Central memory CD8-positive, alpha-beta T cell (primary cell): Measurements from ENCODE around the gene BRD2.
A peak's percentile ranks its signal among the peaks of the same experiment; 100 is the strongest.

ENCODE experiments used
- ATAC-seq: fragments of 150-1000 bp; cut with Tn5 transposase; replicated peaks from 2 replicates; pipeline ENCODE4 v1.10.0; 2022; ENCODE audit warnings: mild to moderate bottlenecking, moderate FRiP score, moderate number of reproducible peaks; ENCODE audit not compliant: poor library complexity, severe bottlenecking; ENCODE audit errors: extremely low read depth
- DNase-seq, 2 donors: peaks; one replicate each; pipeline ENCODE4 v3.0.0; 2021; ENCODE audit warnings: low spot score in 2 of 2
- H3K27ac Mint-ChIP-seq: one replicate; pipeline ENCODE4 v1.8.0; 2022; ENCODE audit warnings: low read depth, mild to moderate bottlenecking, moderate library complexity, mixed read lengths
- H3K27me3 Mint-ChIP-seq: one replicate; pipeline ENCODE4 v1.8.0; 2022; ENCODE audit warnings: mixed read lengths
- H3K36me3 Mint-ChIP-seq: one replicate; pipeline ENCODE4 v1.8.0; 2022; ENCODE audit warnings: mild to moderate bottlenecking, moderate library complexity, mixed read lengths; ENCODE audit not compliant: insufficient read depth
- H3K4me1 Mint-ChIP-seq: one replicate; pipeline ENCODE4 v1.8.0; 2022; ENCODE audit warnings: mixed read lengths
- H3K4me3 Mint-ChIP-seq: one replicate; pipeline ENCODE4 v1.8.0; 2022; ENCODE audit warnings: mild to moderate bottlenecking, moderate library complexity, mixed read lengths
- H3K9me3 Mint-ChIP-seq: one replicate; pipeline ENCODE4 v1.8.0; 2022; ENCODE audit warnings: mixed read lengths

Gene BRD2

GRCh38 chr6:32970413-32971241, 2.2 kb downstream of the BRD2 start:
- H3K27me3 Mint-ChIP-seq, result no peaks in the 10 kb centered on the region
- peak overlapping the region; percentile 97 for H3K4me3 Mint-ChIP-seq
- peak in 1 of 2 donors; percentile 40 for DNase-seq
- peaks cover 66% of the 10 kb centered on the region for H3K36me3 Mint-ChIP-seq
- H3K27ac Mint-ChIP-seq, result peak overlapping the region; percentile 99
- no peaks in the 10 kb centered on the region for H3K9me3 Mint-ChIP-seq
- H3K4me1 Mint-ChIP-seq, result peaks cover 74% of the 10 kb centered on the region
- ATAC-seq, result no peak

- no peaks in the 10 kb centered on the region for H3K9me3 Mint-ChIP-seq
- H3K36me3 Mint-ChIP-seq, result peaks cover 72% of the 10 kb centered on the region
- peak overlapping the region; percentile 99 for H3K27ac Mint-ChIP-seq
- no peaks in the 10 kb centered on the region for H3K27me3 Mint-ChIP-seq
- ATAC-seq (no peak), DNase-seq (no peak)
- H3K4me3 Mint-ChIP-seq, result peak overlapping the region; percentile 97
- H3K4me1 Mint-ChIP-seq, result peaks cover 75% of the 10 kb centered on the region
These were observed 2.8 kb downstream of the BRD2 start for GRCh38 chr6:32971242-32971580.

DNA sequence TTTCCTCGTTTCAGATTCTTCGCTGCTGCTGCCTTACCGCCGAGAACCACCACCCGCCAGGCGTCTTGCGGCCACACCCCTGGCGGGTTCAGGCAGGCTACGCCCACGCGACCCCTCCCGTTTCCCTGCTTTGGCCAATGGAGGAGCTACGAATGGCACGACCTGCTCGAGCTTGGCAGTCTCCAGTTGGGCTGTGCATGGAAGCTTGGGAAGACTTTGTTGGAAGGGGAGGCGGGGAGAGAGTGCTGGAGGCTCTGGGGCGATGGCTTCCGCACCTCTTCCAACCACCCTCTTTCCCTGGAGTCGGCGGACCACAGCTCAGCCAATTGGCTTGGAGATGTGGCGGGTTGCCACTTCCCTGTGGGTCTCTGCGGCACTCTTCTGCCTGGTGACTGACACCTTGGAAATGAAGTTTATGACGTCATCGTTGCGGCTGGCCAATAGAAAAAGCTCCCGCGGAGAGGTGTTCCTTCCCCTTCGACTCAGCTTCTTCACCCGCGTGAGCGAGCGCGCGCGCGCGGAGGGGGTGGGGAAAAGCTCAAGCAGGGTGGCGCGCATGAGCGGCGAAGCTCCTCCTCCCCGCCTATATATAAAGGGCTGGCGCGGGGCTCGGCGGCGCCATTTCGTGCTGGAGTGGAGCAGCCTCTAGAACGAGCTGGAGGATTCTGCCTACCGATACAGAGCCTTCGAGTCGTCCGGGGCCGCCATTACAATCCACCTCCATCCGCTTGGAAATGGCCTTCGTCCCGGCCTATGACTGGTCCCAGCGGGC, 3.4 kb downstream of the BRD2 start:
- peak; percentile 99 to 100 for DNase-seq
- H3K27me3 Mint-ChIP-seq, result no peaks in the 10 kb centered on the region
- no peaks in the 10 kb centered on the region for H3K9me3 Mint-ChIP-seq
- H3K36me3 Mint-ChIP-seq, result peaks cover 77% of the 10 kb centered on the region
- peak overlapping the region; percentile 97 for H3K4me3 Mint-ChIP-seq
- peaks cover 75% of the 10 kb centered on the region for H3K4me1 Mint-ChIP-seq
- ATAC-seq, result peak; percentile 63
- peak overlapping the region; percentile 99 for H3K27ac Mint-ChIP-seq

DNA sequence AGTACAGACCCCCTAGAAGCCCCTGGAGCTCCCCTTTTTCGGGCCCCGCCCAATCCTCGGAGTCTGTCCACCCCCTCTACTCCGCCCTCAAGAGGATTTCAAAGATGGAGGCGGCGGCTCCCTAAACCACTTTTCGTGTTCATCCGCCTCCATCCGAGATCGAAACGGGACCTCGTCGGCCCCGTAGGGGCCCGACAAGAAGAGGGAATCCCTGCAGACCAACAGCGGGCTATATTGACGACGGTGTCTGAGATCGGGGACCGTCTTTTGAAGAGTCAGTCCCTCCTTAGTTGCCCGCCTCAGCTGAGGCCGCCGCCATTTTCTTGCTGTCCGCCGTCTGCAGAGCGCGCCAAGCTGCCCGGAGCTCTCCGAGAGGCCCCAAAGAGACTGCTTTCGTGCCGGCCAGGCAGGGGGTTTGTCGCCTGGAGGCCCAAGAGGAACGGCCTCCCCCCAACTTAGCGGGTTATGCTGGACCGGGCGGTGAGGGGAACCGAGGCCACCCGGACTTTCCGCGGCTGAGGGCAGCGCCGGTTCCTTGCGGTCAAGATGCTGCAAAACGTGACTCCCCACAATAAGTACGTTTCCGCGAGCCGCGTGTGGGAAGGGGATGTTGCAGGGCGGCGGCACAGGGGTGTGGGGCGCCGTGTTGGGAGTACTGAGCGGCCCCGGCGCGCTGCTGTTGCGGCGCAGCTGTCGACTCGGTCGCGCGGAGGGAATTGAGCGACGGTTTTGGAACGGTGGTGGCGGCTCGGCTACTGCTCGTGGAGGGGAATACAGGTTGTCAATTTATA, 4.2 kb downstream of the BRD2 start:
- Mint-ChIP-seq H3K4me3 (peak overlapping the region; percentile 97), H3K4me1 (peaks cover 75% of the 10 kb centered on the region), H3K27ac (peak overlapping the region; percentile 99), H3K27me3 (no peaks in the 10 kb centered on the region), H3K36me3 (peaks cover 85% of the 10 kb centered on the region), H3K9me3 (no peaks in the 10 kb centered on the region)
- DNase-seq (peak in 1 of 2 donors; percentile 46), ATAC-seq (peak; percentile 22)

GRCh38 chr6:32973144-32974015, 5.0 kb downstream of the BRD2 start:
- no peak for DNase-seq
- ATAC-seq, result no peak
- peaks cover 77% of the 10 kb centered on the region for H3K4me1 Mint-ChIP-seq

DNA sequence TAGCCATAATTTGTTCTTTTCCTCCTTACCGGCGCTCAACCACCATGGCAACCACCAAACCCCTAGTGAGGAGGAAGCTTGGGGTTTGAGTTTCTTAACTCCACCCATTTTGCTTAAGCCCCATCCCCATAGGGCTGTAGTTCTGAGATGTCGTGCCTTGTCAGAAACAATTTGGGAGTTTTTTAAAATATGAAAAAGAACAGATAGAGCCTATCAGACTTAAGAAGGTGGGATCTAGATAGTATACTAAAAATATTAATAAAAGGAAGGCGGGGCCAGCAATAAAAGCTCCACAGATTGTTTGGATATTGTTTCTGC, 5.6 kb downstream of the BRD2 start:
- H3K4me3 Mint-ChIP-seq, result peak overlapping the region; percentile 97
- no peaks in the 10 kb centered on the region for H3K9me3 Mint-ChIP-seq
- H3K36me3 Mint-ChIP-seq, result peaks cover 93% of the 10 kb centered on the region
- ATAC-seq (no peak), DNase-seq (no peak)
- H3K27ac Mint-ChIP-seq, result peak overlapping the region; percentile 99
- H3K4me1 Mint-ChIP-seq, result peaks cover 81% of the 10 kb centered on the region
- no peaks in the 10 kb centered on the region for H3K27me3 Mint-ChIP-seq

More at GRCh38 chr6:32973144-32974015, 5.0 kb downstream of the BRD2 start:
- Mint-ChIP-seq H3K27me3 (no peaks in the 10 kb centered on the region), H3K4me3 (peak overlapping the region; percentile 97), H3K9me3 (no peaks in the 10 kb centered on the region), H3K36me3 (peaks cover 90% of the 10 kb centered on the region), H3K27ac (peak overlapping the region; percentile 99)

DNA sequence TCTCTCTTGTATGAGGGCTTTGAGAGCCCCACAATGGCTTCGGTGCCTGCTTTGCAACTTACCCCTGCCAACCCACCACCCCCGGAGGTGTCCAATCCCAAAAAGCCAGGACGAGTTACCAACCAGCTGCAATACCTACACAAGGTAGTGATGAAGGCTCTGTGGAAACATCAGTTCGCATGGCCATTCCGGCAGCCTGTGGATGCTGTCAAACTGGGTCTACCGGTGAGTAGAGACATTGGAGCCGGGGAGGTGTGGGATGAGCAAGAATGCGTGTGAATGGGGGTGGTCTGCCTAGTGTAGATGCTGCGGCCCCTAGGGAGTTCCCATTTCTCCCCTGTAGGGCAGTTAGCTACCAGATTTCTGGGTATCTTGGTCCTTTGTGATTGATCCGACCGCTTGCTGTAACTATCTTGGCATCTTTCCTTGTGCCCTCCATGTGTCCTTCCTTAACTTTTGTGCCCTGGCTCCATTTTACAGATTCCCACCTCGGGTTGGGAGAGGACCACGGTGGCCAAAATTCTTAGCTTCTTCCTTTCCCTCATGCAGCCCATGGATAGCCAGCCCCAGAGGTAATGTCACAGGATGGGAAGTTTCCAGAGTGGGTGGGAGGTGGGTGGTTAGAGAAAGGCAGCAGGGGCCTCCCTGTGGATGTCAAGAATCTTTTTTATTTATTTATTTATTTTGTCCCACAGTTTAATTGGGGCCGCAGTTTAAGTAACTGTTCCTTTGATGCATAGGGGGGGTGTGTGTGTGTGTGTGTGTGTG, 6.3 kb downstream of the BRD2 start:
- H3K4me3 Mint-ChIP-seq, result peak overlapping the region; percentile 97
- H3K27ac Mint-ChIP-seq, result peak overlapping the region; percentile 99
- peaks cover 93% of the 10 kb centered on the region for H3K36me3 Mint-ChIP-seq
- H3K4me1 Mint-ChIP-seq, result peaks cover 83% of the 10 kb centered on the region
- H3K9me3 Mint-ChIP-seq, result no peaks in the 10 kb centered on the region
- ATAC-seq (no peak), DNase-seq (no peak)
- no peaks in the 10 kb centered on the region for H3K27me3 Mint-ChIP-seq

GRCh38 chr6:32975886-32976285, 7.5 kb downstream of the BRD2 start:
- Mint-ChIP-seq H3K9me3 (no peaks in the 10 kb centered on the region), H3K4me1 (peaks cover 80% of the 10 kb centered on the region), H3K27ac (peak overlapping the region; percentile 99), H3K27me3 (no peaks in the 10 kb centered on the region), H3K36me3 (peaks cover 98% of the 10 kb centered on the region), H3K4me3 (peak overlapping the region; percentile 97)
- ATAC-seq, result no peak
- DNase-seq, result no peak

- H3K27ac Mint-ChIP-seq, result peak overlapping the region; percentile 99
- DNase-seq (no peak), ATAC-seq (no peak)
- no peaks in the 10 kb centered on the region for H3K9me3 Mint-ChIP-seq
- peak overlapping the region; percentile 97 for H3K4me3 Mint-ChIP-seq
- H3K36me3 Mint-ChIP-seq, result peaks cover 96% of the 10 kb centered on the region
- no peaks in the 10 kb centered on the region for H3K27me3 Mint-ChIP-seq
- H3K4me1 Mint-ChIP-seq, result peaks cover 77% of the 10 kb centered on the region
These were observed 8.1 kb downstream of the BRD2 start for GRCh38 chr6:32976334-32977069.

DNA sequence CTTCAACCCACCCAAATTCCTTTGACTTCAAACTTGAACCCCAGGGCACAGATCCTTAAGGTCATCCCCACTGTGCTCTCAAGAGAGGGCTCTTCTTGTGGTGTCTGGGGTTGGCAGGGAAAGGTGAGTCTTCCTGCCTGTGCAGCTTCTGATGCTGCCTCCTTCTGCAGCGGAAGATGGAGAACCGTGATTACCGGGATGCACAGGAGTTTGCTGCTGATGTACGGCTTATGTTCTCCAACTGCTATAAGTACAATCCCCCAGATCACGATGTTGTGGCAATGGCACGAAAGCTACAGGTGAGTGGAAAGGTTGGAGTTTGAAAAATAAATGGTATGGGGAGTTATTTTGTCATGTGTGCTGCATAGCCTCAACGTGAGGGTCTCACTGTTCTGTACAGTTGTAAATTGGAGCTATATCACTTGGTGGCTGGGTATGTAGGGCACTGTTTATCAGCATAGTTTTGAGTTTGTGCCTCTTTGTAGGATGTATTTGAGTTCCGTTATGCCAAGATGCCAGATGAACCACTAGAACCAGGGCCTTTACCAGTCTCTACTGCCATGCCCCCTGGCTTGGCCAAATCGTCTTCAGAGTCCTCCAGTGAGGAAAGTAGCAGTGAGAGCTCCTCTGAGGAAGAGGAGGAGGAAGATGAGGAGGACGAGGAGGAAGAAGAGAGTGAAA, 9.0 kb downstream of the BRD2 start:
- no peaks in the 10 kb centered on the region for H3K9me3 Mint-ChIP-seq
- ATAC-seq (no peak), DNase-seq (no peak)
- peak overlapping the region; percentile 52 for H3K4me3 Mint-ChIP-seq
- H3K4me1 Mint-ChIP-seq, result peaks cover 82% of the 10 kb centered on the region
- H3K27ac Mint-ChIP-seq, result peak overlapping the region; percentile 99
- peaks cover 95% of the 10 kb centered on the region for H3K36me3 Mint-ChIP-seq
- H3K27me3 Mint-ChIP-seq, result no peaks in the 10 kb centered on the region
